GM21825 (cell line): ENCODE data around the gene C16orf95.

Source experiments
- ATAC-seq: cut with Tn5 transposase; IDR thresholded peaks from one replicate; pipeline ENCODE4 v1.9.1; 2021; ENCODE audit warnings: mild to moderate bottlenecking, moderate library complexity; ENCODE audit not compliant: unreplicated experiment

C16orf95 gene

DNA sequence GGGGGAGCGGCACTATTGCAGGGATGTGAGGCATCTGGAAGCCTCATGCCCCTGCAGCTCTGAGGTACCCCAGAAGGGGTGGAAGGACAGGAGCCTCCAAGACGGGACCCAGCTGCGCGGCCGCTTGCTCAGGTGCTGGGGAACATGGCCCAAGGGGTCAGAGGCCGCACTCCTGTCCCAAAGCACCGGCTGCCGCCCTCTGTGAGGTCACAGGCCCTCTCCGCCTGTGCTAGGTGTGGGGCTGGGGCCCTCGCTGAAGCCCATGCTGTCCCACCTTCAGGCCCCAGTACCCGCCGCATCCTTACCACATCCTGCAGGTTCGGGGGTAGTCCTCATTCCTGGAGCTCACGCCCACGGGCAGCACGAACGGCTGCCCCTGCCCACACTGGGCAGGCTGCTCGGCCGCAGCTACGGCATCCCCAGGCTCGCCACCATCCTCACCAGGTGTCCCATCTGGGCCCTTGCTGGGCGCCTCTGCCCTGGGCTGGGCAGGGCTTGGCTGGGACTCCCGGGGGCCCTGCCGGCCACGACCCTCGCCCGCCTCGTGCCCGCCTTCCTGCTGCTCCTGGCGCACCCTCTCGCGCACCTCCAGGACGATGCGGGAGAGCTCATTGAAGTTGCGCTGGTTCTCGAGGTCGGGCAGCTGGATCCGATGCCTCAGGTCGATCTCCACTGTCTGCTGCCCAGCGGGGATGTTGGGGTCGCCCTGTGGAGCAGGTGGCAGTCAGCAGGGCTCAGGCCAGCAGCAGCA, 16.6 kb upstream of the C16orf95 start:
- ATAC-seq: no peak

DNA sequence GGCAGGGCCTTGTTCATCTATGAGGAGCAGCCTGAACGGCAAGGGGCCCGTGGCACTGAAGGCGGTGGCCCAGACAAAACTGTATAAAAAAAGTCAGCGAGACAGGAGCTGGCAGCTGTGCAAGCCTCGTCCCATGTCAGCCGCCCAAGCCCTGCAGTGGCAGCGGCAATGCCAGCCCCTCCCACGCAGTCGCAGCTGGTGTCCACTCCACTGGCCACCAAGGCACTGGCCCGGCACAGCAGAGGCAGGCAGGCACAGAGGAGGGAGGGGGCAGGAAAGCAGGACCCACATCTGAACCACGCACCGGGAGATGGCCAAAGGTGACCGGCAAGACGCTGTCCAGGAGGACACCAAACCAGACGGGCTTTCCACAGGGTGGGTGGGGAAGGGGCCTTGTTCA, 15.9 kb upstream of the C16orf95 start:
- no peak for ATAC-seq

DNA sequence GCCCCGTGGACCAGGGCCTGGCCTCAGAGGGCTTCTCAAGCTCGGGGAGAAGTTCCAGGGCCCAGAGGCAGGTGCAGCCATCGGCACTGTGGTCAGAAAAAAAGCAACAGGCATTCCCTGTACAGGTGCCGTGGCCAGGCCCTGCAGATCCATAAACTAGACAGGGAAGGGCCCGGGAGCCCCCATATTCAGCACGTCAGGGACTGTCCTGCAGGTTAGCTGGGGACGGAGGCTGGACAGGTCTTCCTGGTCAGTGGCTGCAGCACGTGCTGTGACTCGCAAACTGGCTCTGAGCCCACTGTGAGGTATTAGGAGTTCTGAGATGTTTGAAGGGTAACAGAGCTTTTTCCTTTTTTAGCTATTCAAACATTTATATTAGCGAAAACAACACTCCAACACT, 15.0 kb upstream of the C16orf95 start:
- ATAC-seq: no peak

DNA sequence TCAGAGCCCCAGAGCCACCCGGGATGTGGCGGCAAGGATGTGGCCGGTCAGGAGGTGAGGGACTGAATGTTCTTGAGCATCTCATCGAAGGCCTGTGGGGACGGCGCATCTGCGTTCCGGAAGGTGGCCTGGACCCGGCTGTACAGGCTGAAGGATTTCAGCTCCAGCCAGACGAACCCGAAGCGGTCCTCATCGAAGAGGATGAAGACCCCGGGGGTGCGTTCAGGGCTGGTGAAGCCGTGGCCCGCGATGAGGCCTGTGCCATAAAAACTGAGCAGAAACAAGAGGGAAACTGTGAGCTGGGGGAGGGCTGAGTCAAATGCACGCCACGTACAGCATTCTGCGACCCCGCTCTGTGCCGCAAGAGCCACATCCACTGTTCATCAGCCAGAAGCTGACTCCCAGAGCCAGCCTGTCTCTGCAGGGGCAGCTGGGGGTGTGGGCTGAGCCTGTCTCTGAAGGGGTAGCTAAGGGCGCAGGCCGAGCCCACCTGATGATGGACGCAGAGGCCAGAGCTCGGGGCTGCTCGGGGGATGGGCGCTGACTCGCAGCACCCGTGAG, 14.1 kb upstream of the C16orf95 start:
- no peak for ATAC-seq

DNA sequence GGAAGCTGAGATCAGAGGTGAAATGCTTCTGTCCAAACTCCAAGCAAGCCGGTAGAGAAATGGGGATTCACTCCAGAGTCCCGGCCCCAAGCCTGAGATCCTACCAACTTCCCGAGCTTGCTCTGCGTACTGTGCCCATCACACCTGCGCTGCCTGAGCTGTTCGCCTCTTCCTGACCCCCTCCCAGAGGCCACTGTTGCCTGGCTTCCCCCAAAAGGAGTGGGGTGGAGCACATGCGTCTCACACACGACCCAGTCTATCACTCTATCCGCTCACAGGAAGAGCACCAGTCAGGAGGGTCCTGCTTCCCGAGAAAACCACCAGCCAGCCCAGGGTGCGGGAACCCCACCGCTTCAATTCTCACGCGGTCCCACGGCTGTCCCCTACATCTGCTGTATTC, 13.5 kb upstream of the C16orf95 start:
- ATAC-seq: no peak

DNA sequence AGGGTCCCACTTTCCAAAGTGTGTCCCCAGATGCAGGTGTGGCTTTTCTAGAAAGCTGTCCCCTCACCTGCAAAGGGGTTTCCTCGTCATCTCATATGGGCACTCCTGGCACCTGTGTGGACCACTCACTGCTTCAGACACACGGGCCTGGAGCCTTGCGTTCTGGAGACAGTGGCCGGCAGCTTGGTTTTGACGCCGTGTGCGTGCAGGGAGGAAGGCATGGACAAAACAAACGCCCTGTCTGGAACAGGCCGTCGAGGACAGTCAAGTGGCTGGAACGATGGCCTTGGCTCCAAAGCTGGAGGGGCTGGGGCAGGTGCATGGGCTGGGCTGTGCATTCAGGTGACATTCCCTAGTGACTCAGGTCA, 13.0 kb upstream of the C16orf95 start:
- no peak for ATAC-seq

DNA sequence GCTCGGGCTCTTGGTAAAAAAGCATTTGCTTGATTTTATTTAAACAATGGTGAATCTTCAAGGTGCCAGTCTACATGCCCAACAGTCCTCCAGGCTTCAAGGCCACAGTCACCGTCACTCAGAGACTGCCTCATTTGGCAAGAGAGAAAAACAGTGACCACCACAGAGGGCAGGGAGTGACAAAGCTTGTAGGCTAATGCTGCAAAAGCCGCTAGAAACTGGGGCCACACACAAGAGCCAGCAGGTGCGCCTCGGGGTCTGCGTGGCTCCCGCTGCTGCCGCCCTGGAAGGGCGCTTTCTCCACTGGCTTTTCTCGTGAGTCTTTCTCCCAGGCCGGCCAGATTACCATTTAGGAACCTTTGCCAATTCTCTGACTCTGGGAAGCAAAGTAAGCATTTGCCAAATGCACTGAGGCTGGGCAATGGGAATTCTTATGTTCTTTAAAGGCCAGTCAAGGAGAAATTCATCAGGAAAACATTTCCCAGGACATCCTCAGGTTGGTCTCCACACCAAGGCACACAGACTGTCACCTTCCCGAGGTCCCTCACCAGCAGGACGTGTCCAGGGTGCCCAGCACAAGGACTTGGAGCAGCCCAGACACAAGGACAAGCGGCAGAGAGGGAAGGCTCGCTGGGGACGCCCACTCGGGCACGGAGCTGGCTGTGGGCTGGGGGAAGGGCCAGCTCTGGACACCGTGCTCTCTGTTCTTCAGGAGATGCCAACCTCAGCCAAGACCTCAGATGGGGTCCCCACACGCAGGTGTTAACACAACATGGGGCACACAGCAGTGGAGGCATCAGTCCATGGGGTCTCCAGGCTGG, 12.5 kb upstream of the C16orf95 start:
- no peak for ATAC-seq

DNA sequence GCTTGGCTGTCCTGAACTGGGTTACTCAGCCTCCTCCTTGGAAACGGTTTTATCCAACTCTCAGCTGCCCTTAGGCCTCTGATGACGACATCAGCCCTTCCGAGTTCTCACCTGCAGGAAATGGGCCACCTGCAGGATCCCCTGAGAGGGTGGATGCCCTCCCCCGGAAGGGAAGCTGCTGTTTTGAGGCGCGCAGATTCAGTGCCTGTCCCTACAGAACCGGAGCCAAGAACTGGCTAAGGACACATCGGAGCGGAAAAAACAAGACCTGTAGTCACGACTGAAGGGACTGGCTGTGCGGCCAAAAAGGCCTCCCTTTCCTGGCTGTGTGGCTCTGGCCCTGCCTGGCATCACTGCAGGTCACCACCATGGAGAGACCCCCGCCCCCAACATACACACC, 11.7 kb upstream of the C16orf95 start:
- no peak for ATAC-seq

DNA sequence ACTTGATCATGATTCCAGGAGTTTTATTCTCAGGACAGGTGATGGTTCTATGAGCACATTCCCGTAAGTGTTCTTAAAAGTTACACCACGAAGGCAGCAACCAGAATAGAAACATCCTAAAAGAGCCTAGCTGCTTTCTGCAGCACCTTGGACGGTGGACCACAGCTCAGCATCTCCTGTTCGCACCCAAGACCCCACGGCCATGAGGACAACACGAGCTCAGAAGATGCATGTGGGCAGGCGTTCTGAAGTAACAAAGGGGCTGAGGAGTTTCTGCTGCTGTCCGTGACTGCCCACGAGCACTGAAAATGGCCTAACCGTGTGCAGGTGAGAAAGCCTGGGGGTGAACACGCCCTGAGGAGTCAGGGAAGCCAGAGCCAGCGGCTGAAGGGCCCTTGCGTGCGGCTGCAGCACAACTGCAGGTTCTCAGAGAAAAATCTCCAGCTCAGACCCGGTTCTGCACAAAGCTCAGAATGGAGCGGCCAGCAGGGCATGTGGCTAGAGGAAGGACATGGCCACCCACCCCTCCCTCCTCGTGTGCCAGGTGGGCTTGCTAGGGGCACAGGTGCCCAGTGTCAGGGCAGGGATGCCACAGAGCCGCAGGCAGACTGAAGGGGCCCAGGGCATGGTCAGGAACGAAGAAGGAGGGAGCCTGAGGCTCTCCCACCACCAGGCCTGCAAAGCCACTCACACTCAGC, 10.8 kb upstream of the C16orf95 start:
- ATAC-seq: no peak

DNA sequence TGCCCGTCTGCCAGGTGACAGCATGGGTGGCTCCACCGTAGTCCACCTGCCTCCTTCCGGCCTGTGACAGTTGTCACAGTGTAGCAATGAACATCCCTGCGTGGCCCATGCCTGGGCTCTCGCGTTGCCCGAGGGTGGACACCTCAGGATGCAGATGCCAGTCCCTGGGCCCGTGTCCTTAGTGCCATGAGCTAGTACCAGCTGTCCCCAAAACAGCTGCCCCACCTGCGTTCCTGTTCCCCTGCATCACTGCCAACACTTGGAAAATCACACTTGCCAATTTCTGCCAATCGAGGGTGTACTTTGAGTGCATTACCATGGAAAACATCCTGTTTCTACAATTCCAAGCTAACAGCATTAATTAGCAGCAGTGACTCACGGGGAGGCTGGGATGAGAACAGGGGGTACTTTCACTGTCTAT, 9.0 kb upstream of the C16orf95 start:
- no peak for ATAC-seq

DNA sequence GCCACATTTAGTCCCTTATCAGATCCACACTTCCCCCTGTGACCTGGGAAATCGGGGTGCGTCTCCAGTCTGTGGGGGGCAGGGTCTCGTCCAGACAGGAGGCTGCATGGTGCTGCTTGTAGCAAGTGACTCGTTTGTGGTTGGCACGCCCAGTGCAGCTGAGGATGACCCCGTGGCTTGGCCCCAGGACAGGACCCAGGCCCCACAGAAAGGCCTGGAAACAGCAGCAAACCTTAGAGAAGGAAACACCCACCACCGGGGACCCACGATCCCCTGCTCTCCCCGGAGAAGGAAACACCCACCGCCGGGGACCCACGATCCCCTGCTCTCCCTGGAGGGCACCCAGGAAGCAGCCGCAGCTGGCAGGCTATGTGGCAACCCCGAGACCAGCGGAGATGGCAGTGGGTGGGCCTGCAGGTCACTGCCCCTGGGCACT, 8.2 kb upstream of the C16orf95 start:
- no peak for ATAC-seq

DNA sequence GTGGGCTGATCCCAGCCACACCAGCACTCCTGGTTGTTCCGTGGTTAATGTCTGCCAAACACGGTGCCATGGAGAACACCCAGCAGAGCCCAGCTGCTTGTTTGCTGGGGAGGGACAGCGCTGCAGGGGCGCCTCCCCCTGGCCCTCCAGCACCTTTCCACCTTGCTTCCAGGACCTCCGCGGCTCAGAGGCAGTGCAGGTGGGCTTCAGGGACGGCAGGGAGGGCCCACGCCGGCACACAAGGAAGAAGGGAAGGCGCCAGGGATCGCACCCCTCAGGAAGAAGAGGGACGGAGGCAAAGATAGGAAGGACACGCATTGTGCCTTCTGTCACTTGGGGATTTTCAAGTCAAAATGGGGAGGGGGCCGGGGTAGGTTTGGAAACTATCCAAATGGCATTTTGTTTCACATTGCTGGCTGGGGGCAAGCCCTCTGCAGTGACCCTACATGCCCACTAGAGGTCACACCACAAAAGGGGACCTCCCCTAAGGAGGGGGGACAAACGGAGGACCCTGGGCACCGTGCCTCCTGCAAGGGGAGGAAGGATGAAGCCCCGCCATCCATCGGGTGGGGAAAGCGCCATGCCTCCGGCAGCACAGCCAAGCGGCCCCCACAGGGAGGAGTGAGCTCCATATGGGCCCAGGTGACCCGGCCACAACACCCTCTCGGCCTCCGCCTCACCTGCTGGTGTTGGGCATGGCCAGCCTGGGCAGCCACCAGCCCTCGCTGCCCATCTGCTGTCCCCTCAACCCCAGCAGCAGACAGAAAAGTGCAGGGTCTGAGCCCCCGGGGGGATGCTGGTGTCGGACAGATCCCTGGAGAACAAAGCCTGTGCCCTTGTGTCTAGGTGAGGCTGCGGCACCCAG, 7.5 kb upstream of the C16orf95 start:
- peak; percentile 48 for ATAC-seq

DNA sequence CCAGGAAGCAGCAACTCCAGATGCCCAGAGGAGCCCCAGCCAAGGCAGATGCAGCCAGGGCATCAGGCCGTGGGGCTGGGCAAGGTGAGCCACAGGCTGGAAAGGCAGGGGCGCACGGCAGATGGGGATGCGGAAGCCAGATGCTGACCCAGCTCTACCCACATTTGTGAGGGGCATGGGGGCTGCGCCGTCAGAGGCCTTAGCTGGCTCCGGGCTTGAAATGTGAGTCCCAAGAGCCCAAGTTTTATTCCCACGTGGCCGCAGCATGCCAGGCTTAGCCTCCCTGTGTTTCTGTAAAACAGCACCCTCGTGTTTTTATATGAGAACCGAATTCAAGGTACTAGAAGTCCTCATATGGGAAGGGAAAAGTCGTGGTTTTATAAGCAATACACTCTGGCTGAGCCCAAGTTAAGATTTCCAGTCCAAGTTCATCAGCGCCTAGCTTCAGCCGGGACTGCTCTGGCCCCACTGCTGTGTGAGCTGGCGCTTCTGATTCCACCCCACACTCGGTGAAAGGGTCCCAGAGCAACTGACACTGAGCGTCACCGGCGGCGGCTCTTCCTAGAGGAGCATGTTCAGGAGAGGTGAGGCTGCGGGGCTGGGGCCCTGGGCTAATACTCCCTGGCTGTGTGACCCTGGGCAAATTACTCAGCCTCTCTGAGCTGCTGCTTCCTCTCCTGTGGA, 6.7 kb upstream of the C16orf95 start:
- ATAC-seq: no peak

DNA sequence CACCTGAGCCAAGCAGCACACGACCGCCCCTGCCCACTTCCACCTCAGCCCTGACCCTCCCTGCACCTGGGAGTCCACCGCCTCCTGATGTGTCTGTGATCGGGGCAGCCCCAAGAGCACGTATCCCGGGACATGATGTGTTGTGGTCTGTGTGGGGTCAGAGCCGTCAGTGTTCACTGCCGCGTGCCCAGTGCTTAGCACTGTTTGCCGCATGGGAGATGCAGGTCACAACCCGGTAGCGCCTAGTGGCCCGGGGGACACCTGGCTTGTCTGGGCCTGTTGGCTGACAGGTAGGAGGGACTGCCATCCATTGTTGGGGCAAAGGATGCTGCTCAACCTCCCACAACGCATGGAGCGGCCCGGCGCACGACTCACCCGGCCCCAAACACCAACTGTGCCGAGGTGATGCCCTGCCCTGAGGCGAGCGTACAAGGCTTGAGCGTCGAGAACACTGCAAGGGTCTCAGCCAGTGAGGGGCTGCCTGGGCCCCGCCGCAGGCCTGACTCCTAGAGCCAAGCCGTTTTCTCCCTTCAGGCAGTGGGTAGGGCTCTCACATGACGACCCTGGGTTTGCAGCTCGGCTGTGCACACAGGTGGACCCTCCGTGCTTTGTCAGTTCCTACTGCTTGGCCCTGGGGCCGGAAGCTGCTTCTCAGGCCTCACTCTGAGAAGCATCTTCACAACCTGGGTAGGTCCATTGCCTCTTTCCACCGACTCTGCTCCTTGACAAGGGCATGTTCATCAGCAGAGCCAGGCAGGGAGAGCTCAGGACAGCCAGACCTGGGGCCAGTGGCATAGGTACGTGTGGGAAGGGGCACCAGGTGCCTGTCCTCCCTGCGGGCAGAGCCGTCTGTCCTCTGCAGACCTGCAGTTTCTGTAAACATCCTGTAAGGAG, 5.9 kb upstream of the C16orf95 start:
- ATAC-seq: no peak

DNA sequence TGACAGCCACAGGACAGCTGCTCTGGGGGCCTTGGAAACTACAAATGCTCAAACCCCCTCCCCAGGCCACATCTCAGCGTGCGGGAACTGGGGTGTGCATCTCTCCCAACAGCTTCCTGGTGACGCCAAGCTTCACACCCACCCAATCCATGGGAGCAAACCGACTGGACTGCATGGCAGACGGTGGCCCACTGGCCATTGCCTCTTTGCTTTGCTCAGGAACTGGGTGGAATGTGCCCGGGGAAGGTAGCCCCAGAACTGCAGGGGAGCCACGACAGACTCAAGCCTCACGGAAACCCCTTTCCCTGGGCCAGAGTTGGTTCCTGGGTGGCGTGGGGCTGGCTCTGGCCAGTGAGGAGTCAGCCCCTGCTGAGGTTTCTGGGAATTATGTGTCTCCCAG, 5.2 kb upstream of the C16orf95 start:
- ATAC-seq: no peak

DNA sequence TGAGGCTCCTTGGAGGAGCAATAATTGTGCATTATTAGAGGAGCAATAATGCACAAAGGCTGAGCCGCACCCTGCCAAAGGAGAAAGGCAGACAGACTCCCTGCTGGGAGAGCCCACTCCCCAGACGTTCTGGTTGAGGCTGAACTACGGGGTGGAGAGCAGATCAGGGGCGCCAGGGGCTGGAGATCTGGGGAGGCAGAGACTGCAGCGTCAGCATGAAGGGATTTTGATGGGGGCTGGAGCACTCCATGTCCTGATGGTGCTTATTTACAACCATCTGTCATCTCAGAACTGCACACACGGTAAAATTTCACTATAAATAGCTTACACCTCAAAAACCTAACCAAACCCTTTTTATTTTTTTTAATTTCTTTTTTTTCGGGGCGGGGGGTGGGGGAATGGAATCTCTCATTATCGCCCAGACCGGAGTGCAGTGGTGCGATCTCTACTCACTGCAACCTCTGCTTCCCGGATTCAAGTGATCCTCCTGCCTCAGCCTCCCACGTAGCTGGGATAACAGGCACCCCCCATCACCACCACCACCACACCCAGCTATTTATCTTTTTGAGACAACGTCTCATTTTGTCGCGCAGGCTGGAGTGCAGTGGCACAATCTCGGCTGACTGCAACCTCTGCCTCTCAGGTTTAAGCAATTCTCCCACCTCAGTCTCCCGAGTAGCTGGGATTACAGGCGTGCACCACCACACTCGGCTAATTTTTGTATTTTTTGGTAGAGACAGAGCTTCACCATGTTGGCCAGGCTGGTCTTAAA, 4.3 kb upstream of the C16orf95 start:
- no peak for ATAC-seq

DNA sequence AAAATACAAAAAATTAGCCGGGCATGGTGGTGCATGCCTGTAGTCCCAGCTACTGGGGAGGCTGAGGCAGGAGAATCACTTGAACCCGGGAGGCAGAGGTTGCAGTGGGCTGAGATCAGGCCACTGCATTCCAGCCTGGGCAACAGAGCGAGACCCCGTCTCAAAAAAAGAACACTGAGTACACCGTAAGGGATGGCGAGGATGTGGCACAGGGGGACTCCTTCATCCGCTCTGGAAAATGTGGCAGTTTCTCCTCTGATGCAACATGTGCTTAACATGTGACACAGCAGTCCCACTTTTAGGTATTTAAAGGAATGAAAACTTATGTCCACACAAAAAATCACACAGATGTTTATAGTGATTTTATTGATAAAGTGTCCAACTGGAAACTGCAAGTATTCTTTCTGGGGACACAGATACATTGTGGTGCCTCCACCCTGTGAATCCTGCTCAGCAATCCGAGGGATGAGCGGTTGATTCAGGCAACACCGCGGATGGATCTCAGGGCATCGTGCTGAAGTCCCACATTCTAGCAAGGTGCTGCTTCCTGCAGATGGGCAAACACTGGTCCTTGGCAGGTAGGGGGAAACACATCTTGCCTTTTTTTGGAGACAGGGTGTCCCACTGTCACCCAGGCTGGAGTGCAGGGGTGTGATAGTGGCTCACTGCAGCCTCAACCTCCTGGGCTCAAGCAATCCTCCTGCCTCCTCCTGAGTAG, 3.5 kb upstream of the C16orf95 start:
- ATAC-seq: no peak
